ENCODE data around the gene RBMS1. TPM values are rescaled to one million over a fixed set of nuclear protein-coding genes. Genes with fewer than 3 reads are reported as not detected.

Gene RBMS1
- total and polyA plus RNA-seq, 2 of the 4 experiments (the other 2 are of a cell fraction) = 43.5 to 64.9 TPM

DNA sequence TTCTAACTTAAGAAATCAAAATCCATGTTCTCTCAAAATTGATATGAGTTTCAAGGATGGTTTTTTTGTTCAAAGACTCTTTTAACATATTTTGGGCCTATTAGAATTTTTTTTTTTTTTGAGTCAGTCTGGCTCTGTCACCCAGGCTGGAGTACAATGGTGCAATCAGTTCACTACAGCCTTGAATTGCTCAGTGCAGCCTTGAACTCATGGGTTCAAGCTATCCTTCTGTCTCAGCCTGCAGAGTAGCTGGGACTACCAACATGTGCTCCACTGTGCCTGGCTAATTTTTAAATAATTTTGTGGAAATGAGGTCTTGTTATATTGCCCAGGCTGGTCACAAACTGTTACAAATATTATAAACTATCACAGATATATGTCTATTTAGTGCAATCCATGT is 40.6 kb upstream of the RBMS1 start:
- Histone ChIP-seq H3K9me3 (ENCODE audit: control insufficient read depth, insufficient read depth, low read length) (no peaks in the 10 kb centered on the region), H3K4me2 (ENCODE audit: low read depth, low read length) (no peak overlapping the region), H3K27me3 (ENCODE audit: control insufficient read depth, insufficient read depth, low read length) (no peaks in the 10 kb centered on the region), H3K23ac (ENCODE audit: low read depth, low read length) (no peak overlapping the region), H3K79me1 (ENCODE audit: low read depth in 1 of 2, low read length in 2 of 2) (no peaks in the 10 kb centered on the region), H2AK5ac (ENCODE audit: low read depth, low read length) (no peak overlapping the region), H4K5ac (ENCODE audit: low read depth, low read length) (no peak overlapping the region), H2BK120ac (ENCODE audit: low read depth, low read length) (no peak overlapping the region), H3K4ac (ENCODE audit: low read depth, low read length) (no peak overlapping the region), H3K9ac (ENCODE audit: low read depth, low read length) (no peak overlapping the region), H2BK15ac (ENCODE audit: low read depth, low read length) (no peak overlapping the region), H3K36me3 (ENCODE audit: control insufficient read depth, insufficient read depth, low read length) (no peaks in the 10 kb centered on the region), H3K18ac (ENCODE audit: low read depth, low read length) (no peak overlapping the region), H2BK5ac (ENCODE audit: low read depth, low read length, poor library complexity, severe bottlenecking) (no peak overlapping the region), H3K9me1 (ENCODE audit: insufficient read depth, low read length) (0 out of 2 replicates have a peak, but pooled peaks cover 2% of the 10 kb centered on the region), H2AK9ac (replicated peaks; ENCODE audit: low read depth, low read length, poor library complexity) (no peak overlapping the region), H3K56ac (ENCODE audit: extremely low read depth, insufficient read depth, low read length) (no peak overlapping the region), H4K8ac (ENCODE audit: low read depth in 2 of 2, low read length in 2 of 2) (no peak overlapping the region), H3K14ac (replicated peaks; ENCODE audit: low read depth, low read length) (no peak overlapping the region), H2BK20ac (ENCODE audit: low read depth, low read length) (no peak overlapping the region), H3K4me1 (ENCODE audit: control insufficient read depth, insufficient read depth, low read length) (peaks cover 3% of the 10 kb centered on the region; the same call in 1 of the 2 replicates), H3K27ac (ENCODE audit: insufficient read depth, low read length) (no peak overlapping the region), H4K20me1 (ENCODE audit: insufficient read depth, low read length) (no peaks in the 10 kb centered on the region), H2AFZ (replicated peaks; ENCODE audit: low read length, poor library complexity) (no peak overlapping the region), H4K91ac (ENCODE audit: insufficient read depth, low read depth, low read length) (no peak overlapping the region), H3K4me3 (ENCODE audit: insufficient read depth, low read depth, low read length) (no peak overlapping the region)
- no peak for TF ChIP-seq FOS (IDR thresholded peaks at IDR 0.05; ENCODE audit: low read depth, low read length)
- TF ChIP-seq, protein P1, sequence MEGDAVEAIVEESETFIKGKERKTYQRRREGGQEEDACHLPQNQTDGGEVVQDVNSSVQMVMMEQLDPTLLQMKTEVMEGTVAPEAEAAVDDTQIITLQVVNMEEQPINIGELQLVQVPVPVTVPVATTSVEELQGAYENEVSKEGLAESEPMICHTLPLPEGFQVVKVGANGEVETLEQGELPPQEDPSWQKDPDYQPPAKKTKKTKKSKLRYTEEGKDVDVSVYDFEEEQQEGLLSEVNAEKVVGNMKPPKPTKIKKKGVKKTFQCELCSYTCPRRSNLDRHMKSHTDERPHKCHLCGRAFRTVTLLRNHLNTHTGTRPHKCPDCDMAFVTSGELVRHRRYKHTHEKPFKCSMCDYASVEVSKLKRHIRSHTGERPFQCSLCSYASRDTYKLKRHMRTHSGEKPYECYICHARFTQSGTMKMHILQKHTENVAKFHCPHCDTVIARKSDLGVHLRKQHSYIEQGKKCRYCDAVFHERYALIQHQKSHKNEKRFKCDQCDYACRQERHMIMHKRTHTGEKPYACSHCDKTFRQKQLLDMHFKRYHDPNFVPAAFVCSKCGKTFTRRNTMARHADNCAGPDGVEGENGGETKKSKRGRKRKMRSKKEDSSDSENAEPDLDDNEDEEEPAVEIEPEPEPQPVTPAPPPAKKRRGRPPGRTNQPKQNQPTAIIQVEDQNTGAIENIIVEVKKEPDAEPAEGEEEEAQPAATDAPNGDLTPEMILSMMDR (conservative IDR thresholded peaks at IDR 0.05; ENCODE audit: low read depth, low read length) = no peak
- TF ChIP-seq, protein P2, sequence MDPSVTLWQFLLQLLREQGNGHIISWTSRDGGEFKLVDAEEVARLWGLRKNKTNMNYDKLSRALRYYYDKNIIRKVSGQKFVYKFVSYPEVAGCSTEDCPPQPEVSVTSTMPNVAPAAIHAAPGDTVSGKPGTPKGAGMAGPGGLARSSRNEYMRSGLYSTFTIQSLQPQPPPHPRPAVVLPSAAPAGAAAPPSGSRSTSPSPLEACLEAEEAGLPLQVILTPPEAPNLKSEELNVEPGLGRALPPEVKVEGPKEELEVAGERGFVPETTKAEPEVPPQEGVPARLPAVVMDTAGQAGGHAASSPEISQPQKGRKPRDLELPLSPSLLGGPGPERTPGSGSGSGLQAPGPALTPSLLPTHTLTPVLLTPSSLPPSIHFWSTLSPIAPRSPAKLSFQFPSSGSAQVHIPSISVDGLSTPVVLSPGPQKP (IDR thresholded peaks at IDR 0.05; ENCODE audit: borderline replicate concordance, low read depth, low read length) = no peak
- no peak for TF ChIP-seq SMC3 (IDR thresholded peaks at IDR 0.05; ENCODE audit: low read depth, low read length)
- no peak for TF ChIP-seq BHLHE40 (IDR thresholded peaks at IDR 0.05; ENCODE audit: low read depth, low read length)
- TF ChIP-seq MXI1 (IDR thresholded peaks at IDR 0.05; ENCODE audit: borderline replicate concordance, low read depth, low read length) = no peak
- no peak for TF ChIP-seq NFE2L2 (IDR thresholded peaks at IDR 0.05; ENCODE audit: low read depth, low read length)
- TF ChIP-seq POLR2A (IDR thresholded peaks at IDR 0.05; ENCODE audit: low read depth, low read length) = no peak
- no peak for TF ChIP-seq RAD21 (IDR thresholded peaks at IDR 0.05; ENCODE audit: low read length)
- no peak for TF ChIP-seq MAZ (IDR thresholded peaks at IDR 0.05; ENCODE audit: borderline replicate concordance, low read depth, low read length)
- no peak for TF ChIP-seq CEBPB (IDR thresholded peaks at IDR 0.05; ENCODE audit: low read depth, low read length)
- TF ChIP-seq RCOR1 (IDR thresholded peaks at IDR 0.05; ENCODE audit: insufficient replicate concordance, low read length) = no peak
- TF ChIP-seq, protein P3, sequence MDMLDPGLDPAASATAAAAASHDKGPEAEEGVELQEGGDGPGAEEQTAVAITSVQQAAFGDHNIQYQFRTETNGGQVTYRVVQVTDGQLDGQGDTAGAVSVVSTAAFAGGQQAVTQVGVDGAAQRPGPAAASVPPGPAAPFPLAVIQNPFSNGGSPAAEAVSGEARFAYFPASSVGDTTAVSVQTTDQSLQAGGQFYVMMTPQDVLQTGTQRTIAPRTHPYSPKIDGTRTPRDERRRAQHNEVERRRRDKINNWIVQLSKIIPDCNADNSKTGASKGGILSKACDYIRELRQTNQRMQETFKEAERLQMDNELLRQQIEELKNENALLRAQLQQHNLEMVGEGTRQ (IDR thresholded peaks at IDR 0.05; ENCODE audit: low read depth, low read length) = no peak
- no peak for TF ChIP-seq RFX5 (IDR thresholded peaks at IDR 0.05; ENCODE audit: low read depth, low read length)
- TF ChIP-seq MAFK (IDR thresholded peaks at IDR 0.05; ENCODE audit: low read depth, low read length) = no peak
- no peak for TF ChIP-seq CHD1 (IDR thresholded peaks at IDR 0.05; ENCODE audit: low read depth, low read length)
- no TSS peak for BruUV-seq (replicated peaks)
- DNase-seq (no peak), ATAC-seq (ENCODE audit: low read depth) (no peak)
- in situ Hi-C loops (cut with MboI; ENCODE audit: low sequenced_read_pairs) (no loop called here), dilution Hi-C loops (cut with HindIII; ENCODE audit: low sequenced_read_pairs, unreplicated experiment) (no loop called here), intact Hi-C loops (cut with micrococcal nuclease) (no loop called here)
- POLR2A ChIA-PET (ENCODE audit: unreplicated experiment) = no interaction called here
- CTCF ChIA-PET = no interaction called here

Data from IMR-90 (cell line).